ENCODE measurements around the gene LRRC3C.

The LRRC3C gene

DNA sequence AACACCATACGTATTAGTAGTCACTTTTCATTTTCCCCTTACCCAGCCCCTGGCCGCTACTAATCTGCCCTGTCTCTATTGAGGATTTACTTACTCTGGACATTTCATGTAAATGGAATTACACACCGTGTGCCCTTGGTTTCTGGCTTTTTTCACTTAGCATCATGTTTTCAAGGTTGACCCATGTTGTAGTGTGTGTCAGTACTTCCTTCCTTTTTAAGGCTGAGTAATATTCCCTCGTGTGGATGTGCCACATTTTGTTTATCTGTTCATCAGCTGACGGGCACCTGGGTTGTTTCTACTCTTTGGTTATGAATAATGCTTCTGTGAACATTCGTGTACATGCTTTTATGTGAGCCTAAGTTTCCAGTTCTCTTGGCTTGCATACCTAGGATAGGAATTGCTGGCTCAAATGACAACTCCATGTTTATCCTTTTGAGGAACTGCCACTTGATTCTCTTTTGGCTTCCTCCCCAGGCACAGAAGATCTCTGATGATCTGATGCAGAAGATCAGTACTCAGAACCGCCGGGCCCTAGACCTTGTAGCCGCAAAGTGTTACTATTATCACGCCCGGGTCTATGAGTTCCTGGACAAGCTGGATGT is 60.8 kb downstream of the LRRC3C start:
- no peaks in the 10 kb centered on the region for H3K9me2 ChIP-seq (replicated peaks; ENCODE audit: insufficient read depth, low read length)
- no peaks in the 10 kb centered on the region for H4K20me1 ChIP-seq (ENCODE audit: insufficient read depth, low read length)
- H3K9me3 ChIP-seq (replicated peaks; ENCODE audit: insufficient read depth, low read length), result no peaks in the 10 kb centered on the region
- peaks cover 57% of the 10 kb centered on the region for H3K79me2 ChIP-seq (ENCODE audit: low read length)
- H3F3A ChIP-seq (ENCODE audit: insufficient read depth, low read length), result no peaks in the 10 kb centered on the region
- no peak for DNase-seq
- no peaks in the 10 kb centered on the region for H3K4me1 ChIP-seq (ENCODE audit: low read length)
- no peak overlapping the region for H3K27ac ChIP-seq (ENCODE audit: low read length)
- TF ChIP-seq EZH2phosphoT487 (IDR thresholded peaks at IDR 0.05; ENCODE audit: low read length) (no peak), EZH2 (optimal IDR thresholded peaks at IDR 0.05; ENCODE audit: low read depth, low read length) (no peak)
- TF ChIP-seq, protein P1, sequence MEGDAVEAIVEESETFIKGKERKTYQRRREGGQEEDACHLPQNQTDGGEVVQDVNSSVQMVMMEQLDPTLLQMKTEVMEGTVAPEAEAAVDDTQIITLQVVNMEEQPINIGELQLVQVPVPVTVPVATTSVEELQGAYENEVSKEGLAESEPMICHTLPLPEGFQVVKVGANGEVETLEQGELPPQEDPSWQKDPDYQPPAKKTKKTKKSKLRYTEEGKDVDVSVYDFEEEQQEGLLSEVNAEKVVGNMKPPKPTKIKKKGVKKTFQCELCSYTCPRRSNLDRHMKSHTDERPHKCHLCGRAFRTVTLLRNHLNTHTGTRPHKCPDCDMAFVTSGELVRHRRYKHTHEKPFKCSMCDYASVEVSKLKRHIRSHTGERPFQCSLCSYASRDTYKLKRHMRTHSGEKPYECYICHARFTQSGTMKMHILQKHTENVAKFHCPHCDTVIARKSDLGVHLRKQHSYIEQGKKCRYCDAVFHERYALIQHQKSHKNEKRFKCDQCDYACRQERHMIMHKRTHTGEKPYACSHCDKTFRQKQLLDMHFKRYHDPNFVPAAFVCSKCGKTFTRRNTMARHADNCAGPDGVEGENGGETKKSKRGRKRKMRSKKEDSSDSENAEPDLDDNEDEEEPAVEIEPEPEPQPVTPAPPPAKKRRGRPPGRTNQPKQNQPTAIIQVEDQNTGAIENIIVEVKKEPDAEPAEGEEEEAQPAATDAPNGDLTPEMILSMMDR (IDR thresholded peaks at IDR 0.05; ENCODE audit: low read length), result no peak
- no peaks in the 10 kb centered on the region for H3K27me3 ChIP-seq (replicated peaks; ENCODE audit: insufficient read depth, low read length)
- no peak overlapping the region for H2AFZ ChIP-seq (ENCODE audit: low read length)
- peaks cover 42% of the 10 kb centered on the region for H3K36me3 ChIP-seq (replicated peaks; ENCODE audit: insufficient read depth, low read length)
- H3K4me3 ChIP-seq (ENCODE audit: low read length), result no peak overlapping the region
- no peak overlapping the region for H3K4me2 ChIP-seq (ENCODE audit: low read depth, low read length)
- H3K9ac ChIP-seq (ENCODE audit: low read length), result no peak overlapping the region

DNA sequence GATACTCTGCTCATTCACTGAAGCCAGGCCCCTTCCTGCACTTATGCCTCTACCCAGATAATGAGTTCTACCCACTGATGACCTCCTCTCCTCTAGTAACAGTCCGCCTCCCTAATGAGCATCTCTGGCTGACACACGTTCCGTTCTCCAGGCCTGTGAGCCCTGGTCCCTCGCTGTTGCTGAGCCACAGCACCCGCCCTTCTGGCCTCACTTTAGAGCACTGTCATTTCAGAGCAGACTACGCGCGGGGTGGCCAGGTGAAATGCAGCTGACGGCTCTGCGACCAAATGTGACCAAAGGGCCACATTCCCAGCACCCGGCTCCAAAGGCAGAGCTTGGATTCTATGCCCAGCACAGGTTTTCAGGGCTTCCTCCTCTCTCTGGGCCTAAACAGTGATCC is 66.9 kb downstream of the LRRC3C start:
- no peaks in the 10 kb centered on the region; the same call in 1 of the 2 replicates for H3F3A ChIP-seq (ENCODE audit: insufficient read depth, low read length)
- no peak overlapping the region for H3K27ac ChIP-seq (ENCODE audit: low read length)
- TF ChIP-seq EZH2 (optimal IDR thresholded peaks at IDR 0.05; ENCODE audit: low read depth, low read length), result no peak
- TF ChIP-seq EZH2phosphoT487 (IDR thresholded peaks at IDR 0.05; ENCODE audit: low read length), result no peak
- TF ChIP-seq, protein P1 (IDR thresholded peaks at IDR 0.05; ENCODE audit: low read length), result no peak
- H3K79me2 ChIP-seq (ENCODE audit: low read length), result peaks cover 8% of the 10 kb centered on the region; the same call in 1 of the 2 replicates
- no peak overlapping the region for H3K9ac ChIP-seq (ENCODE audit: low read length)
- H3K4me1 ChIP-seq (ENCODE audit: low read length), result no peaks in the 10 kb centered on the region
- H3K36me3 ChIP-seq (replicated peaks; ENCODE audit: insufficient read depth, low read length), result peaks cover 28% of the 10 kb centered on the region; the same call in 1 of the 2 replicates
- H3K4me2 ChIP-seq (ENCODE audit: low read depth, low read length), result no peak overlapping the region
- H3K4me3 ChIP-seq (ENCODE audit: low read length), result no peak overlapping the region
- H2AFZ ChIP-seq (ENCODE audit: low read length), result no peak overlapping the region
- DNase-seq, result no peak
- no peaks in the 10 kb centered on the region for H3K27me3 ChIP-seq (replicated peaks; ENCODE audit: insufficient read depth, low read length)
- no peaks in the 10 kb centered on the region for H3K9me3 ChIP-seq (replicated peaks; ENCODE audit: insufficient read depth, low read length)
- no peaks in the 10 kb centered on the region for H3K9me2 ChIP-seq (replicated peaks; ENCODE audit: insufficient read depth, low read length)
- H4K20me1 ChIP-seq (ENCODE audit: insufficient read depth, low read length), result no peaks in the 10 kb centered on the region

Data from MM.1S (cell line).